Measurements from ENCODE around the gene MYOD1.

GRCh38 chr11:17722000-17722643 is 2.8 kb downstream of the MYOD1 start:
- TF ChIP-seq EZH2 (IDR thresholded peaks at IDR 0.05) (no peak), POLR2AphosphoS5 (IDR thresholded peaks at IDR 0.05; ENCODE audit: borderline replicate concordance, low read depth, low read length) (no peak)

All from SK-N-MC (cell line).